ENCODE results near the gene SART1. TPM values are rescaled to one million over a fixed set of nuclear protein-coding genes. Genes with fewer than 3 reads are reported as not detected.
A peak's percentile ranks its signal among the peaks of the same experiment; 100 is the strongest.

The SART1 gene, protein sequence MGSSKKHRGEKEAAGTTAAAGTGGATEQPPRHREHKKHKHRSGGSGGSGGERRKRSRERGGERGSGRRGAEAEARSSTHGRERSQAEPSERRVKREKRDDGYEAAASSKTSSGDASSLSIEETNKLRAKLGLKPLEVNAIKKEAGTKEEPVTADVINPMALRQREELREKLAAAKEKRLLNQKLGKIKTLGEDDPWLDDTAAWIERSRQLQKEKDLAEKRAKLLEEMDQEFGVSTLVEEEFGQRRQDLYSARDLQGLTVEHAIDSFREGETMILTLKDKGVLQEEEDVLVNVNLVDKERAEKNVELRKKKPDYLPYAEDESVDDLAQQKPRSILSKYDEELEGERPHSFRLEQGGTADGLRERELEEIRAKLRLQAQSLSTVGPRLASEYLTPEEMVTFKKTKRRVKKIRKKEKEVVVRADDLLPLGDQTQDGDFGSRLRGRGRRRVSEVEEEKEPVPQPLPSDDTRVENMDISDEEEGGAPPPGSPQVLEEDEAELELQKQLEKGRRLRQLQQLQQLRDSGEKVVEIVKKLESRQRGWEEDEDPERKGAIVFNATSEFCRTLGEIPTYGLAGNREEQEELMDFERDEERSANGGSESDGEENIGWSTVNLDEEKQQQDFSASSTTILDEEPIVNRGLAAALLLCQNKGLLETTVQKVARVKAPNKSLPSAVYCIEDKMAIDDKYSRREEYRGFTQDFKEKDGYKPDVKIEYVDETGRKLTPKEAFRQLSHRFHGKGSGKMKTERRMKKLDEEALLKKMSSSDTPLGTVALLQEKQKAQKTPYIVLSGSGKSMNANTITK
- total RNA-seq, result 24.5 TPM
- long read RNA-seq, transcript SART1-201 (20 exons, 3,293 nt), result major isoform, 146 of 161 reads
- long read RNA-seq, partial matches to known transcripts, result 9 of 161 reads
- long read RNA-seq, other reads (novel, unspliced or antisense), result 6 of 161 reads

- ATAC-seq (ENCODE audit: poor library complexity) (peak; percentile 99), DNase-seq (peak; percentile 99)
- intact Hi-C loops (cut with DNase I), result no loop called here
Observed at GRCh38 chr11:65961267-65962140, at the start of gene SART1. Gene SART1 (plus strand): TSS chr11:65961734. CDS start chr11:65961781, 47 bp downstream.

DNA sequence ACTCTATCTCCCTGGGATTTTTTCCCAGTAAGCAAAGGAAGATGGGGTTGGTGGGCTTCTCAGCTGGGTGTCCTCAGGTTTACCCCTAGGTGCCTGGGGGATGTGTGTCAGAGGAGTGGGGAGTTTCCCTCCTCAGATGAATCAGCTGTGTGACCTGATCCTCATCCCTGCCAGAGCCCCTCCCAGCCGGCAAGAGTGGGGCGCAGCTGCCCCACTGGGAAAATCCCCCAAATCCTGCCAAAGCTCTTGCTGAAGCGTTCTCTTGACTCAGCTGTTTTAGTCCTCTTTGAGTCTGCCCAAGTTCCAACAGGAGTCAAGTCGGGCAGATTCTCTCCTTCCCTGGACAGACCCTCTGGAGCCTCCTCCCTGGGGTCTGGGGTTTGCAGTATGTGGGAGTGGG lies 48.7 kb upstream of the SART1 start:
- intact Hi-C loops (cut with DNase I), result no loop called here
- ATAC-seq (ENCODE audit: poor library complexity) (no peak), DNase-seq (no peak)

DNA sequence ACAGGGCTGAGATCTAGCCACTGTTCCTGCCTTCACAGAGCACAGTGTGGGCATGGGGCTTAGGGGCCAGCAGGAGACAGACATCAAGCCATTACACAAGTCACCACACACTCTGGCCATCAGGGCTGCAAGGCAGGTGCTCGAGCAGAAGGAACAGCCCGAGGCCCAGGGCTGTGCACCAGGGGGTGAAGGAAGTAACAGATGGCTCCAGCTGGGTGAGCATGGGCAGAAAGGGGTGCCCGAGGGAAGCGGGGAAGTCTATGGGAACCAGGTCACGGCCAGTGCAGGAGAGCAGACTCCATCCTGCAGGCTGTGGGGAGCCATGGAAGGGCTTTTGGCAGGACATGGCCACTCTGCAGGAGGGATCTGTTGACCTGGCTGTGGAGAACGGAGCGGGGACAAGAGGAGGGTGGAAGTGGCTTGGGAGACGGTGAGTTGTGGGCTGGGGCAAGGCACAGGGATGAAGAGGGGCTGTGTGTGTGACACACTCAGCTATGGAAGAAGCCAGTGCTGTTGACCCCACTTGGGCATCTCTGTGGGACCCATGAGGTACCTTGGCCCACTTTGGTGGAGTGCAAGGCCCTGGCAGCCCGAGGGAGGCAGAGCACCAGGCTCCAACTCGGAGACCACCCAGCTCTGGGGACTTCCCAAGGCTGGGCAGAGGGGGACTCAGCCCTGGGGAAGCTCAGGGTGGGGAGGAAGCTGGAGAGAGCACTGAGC lies 46.3 kb upstream of the SART1 start:
- intact Hi-C loops (cut with DNase I), result no loop called here
- ATAC-seq (ENCODE audit: poor library complexity), result no peak

GRCh38 chr11:65915821-65916251 lies 45.7 kb upstream of the SART1 start:
- peak; percentile 18 for ATAC-seq (ENCODE audit: poor library complexity)
- intact Hi-C loops (cut with DNase I), result no loop called here
- DNase-seq, result peak; percentile 80

More for the DNA sequence above, 46.3 kb upstream of the SART1 start:
- DNase-seq, result no peak

- intact Hi-C loops (cut with DNase I), result no loop called here
- DNase-seq (no peak), ATAC-seq (ENCODE audit: poor library complexity) (no peak)
Observed at GRCh38 chr11:65916391-65916790, 45.1 kb upstream of the SART1 start.

DNA sequence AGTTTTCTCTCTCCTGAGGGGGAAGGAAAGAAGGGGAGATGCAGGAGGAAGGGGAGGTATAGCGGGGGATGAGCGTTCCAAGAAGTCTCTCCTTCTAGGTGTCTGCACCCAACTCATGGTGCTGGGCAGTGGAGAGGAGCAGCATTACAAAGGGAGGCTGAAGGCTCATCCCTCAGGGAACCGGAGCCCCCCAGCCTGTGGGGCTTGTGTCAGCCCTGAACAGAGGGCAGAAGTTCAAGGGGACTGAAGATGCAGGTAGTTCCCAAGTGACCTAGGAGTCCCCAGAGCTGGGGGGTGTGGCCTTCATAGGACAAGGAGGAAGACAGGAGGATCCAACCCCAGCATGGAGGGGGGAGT lies 44.5 kb upstream of the SART1 start:
- DNase-seq (no peak), ATAC-seq (ENCODE audit: poor library complexity) (no peak)
- intact Hi-C loops (cut with DNase I), result no loop called here

GRCh38 chr11:65917434-65918210 lies 43.9 kb upstream of the SART1 start:
- DNase-seq, result no peak
- intact Hi-C loops (cut with DNase I), result no loop called here
- no peak for ATAC-seq (ENCODE audit: poor library complexity)

DNA sequence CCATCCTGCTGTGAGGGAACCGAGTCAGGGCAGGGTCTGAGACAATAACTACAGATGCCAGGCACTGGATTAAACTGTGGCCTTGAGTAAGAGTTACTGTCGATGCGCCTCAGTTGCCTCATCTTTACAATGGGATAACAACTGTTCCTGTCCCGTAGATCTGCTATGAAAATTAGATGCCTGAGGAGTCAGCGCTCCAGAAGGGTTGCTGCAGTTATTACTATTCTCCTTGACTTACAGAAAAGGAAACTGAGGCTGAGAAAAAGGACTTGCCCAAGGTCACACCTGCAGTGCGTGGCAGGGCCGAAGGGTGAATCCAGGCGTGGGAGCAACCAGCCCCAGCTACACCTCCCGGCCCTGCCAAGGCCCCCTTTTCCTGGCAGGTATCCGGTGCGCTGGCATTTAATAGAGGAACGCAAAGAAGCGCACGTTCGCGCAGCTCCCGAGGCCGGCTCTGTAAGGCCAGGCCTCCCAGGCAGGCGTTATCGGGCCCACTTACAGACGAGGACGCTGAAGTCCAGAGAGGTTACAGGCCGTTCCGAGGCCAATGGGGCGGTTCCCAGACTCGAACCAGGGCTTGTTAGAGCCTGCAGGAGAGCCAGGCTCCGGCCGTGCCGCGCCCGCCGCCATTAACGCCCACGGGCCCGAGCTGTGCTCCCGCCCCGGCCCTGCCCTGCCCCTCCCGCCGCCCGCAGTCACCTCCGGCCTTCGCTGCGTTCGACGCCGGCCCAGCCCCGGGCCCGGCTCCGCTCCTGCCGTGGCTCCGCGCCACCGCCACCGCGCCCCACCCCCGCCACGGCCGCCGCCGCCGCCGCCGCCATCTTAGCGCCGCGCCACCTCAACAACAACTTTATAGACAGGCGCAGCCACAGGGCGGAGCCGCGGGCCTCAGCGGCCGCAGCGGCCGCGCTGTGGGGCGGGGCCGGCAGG lies 43.1 kb upstream of the SART1 start, which contains the start of gene C11orf68:
Gene C11orf68, minus strand, starts transcription at position 852 of the 930 bp plus-strand sequence. Its CDS starts 31 bp downstream, at position 821.
- no peak for ATAC-seq (ENCODE audit: poor library complexity)
- intact Hi-C loops (cut with DNase I), result no loop called here
- no peak for DNase-seq

DNA sequence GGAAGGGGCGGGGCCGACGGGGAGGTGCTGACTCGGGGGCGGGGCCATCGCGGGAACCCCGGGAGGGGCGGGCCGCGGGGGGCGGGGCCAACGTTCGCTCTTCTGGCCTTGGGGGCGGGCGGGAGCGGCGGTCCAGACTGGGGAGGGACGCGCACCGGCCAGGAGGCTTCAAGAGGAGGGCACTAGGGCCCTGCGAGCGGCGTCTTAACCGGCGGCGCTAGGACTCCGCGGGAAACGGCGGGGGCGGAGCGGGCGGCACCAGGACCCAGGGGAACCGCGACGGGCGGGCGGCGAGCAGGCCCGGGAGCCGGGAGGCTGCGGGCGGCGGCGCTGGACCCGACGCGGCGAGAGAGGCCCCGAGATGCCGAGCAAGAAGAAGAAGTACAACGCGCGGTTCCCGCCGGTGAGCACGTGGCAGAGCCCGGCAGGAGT lies 42.4 kb upstream of the SART1 start, which contains the start of gene DRAP1:
Gene DRAP1, plus strand, starts transcription at position 286 of the 432 bp plus-strand sequence. Its CDS starts 76 bp downstream, at position 362.
- DNase-seq (peak; percentile 99), ATAC-seq (ENCODE audit: poor library complexity) (peak; percentile 95)
- intact Hi-C loops (cut with DNase I), result no loop called here

DNA sequence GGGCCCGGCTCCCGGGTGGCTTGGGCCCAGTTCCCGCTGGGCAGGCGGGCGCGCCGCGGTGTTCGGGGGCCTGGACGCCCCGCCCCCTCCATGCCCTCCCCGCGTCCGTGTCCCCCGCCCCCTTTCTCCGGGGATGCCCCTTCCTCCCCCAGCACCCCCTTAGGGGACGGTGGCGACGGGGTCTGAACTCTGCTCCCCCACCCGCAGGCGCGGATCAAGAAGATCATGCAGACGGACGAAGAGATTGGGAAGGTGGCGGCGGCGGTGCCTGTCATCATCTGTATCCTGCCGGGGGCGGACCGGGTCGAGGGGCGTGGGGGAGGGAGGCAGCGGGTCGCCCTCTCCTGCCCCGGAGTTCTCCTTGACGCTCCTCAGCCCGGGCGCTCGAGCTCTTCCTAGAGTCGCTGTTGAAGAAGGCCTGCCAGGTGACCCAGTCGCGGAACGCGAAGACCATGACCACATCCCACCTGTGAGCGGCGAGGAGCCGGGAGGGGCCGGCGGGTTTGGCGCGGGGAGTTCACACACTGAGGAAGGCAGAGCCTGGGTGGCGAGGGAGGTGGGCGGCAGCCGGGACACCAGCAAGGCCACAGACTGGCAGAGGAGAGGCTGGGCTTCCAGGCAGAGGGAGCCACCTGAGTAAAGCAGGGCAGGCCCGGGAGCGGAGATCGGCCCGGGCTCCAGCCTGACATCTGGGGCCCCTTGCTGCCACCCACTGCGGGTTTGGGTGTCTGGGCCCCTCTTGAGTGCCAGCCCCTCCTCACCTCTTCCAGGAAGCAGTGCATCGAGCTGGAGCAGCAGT lies 41.8 kb upstream of the SART1 start:
- ATAC-seq (ENCODE audit: poor library complexity), result peak; percentile 52
- peak; percentile 74 for DNase-seq
- intact Hi-C loops (cut with DNase I), result no loop called here

DNA sequence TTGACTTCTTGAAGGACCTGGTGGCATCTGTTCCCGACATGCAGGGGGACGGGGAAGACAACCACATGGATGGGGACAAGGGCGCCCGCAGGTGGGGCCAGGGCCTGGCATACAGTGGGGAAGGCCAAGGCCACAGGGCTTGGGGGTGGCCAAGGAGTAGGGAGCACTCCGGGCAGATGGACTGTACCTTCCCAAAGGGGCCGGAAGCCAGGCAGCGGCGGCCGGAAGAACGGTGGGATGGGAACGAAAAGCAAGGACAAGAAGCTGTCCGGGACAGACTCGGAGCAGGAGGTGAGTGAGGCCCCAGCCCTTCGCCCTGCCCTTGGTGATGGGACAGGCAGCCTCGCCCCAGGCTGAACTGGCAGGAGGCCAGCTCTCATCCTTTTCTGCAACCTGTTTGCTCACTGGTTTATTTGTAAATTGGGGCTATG lies 41.1 kb upstream of the SART1 start:
- ATAC-seq (ENCODE audit: poor library complexity), result no peak
- intact Hi-C loops (cut with DNase I), result no loop called here
- no peak for DNase-seq

DNA sequence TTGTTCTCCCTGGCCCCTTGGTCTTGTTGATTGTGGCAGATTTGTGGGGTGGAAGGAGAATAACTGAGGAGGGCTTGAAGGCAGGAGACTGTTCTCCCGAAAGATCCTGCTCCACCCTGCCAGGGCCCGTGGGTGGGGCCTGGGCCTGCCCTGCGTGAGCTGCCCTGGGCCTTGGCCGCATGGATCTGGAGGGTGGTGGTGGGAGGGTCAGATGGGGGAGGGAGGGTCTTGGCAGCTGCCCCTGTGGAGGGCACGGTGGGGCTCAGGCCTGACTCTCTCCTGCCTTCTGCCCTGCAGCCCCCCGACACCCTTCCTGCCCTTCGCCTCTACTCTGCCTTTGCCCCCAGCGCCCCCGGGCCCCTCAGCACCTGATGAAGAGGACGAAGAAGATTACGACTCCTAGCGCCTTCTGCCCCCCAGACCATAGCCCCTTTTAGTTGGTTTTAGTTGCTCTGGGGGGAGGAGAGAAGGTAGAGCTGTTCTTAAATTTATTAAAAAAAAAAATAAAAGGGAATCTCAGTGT lies 40.4 kb upstream of the SART1 start:
- no peak for ATAC-seq (ENCODE audit: poor library complexity)
- intact Hi-C loops (cut with DNase I), result no loop called here
- DNase-seq, result no peak

DNA sequence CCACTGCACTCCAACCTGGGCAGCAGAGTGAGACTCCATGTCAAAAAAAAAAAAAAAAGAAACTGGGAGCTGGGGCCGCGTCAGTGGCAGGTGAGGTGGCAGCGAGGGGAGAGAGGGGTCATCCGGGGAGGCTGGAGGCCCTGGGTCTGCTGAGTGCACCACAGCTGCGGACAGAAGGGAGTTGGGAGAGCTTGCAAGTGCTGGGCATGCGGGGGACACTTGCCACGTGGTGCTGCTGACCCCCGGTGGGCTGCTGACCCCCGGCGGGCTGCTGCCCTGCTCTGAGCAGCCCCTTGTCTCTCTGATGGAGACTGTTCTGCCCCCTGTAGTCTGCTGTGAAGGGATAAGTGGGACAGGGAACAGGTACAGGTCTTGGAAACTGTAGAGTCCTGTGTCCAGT lies 39.7 kb upstream of the SART1 start:
- DNase-seq, result no peak
- no peak for ATAC-seq (ENCODE audit: poor library complexity)
- intact Hi-C loops (cut with DNase I), result no loop called here

DNA sequence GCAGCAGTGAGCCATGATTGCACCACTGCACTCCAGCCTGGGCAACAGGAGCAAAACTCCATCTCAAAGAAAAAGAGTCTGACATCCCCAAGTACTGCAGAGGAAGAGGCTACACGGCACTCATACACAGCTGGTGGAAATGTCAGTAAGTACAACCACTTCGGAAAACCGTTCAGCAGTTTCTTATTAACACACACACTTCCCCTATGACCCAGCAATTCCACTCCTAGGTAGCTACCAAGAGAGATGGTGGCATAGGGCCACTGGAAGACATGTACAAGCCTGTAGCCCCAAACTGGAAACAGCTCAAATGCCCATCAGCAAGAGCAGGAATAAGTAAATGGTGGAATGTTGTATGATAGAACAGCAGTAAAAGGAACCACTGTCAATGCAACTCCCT lies 39.0 kb upstream of the SART1 start:
- DNase-seq, result no peak
- ATAC-seq (ENCODE audit: poor library complexity), result no peak
- intact Hi-C loops (cut with DNase I), result no loop called here

DNA sequence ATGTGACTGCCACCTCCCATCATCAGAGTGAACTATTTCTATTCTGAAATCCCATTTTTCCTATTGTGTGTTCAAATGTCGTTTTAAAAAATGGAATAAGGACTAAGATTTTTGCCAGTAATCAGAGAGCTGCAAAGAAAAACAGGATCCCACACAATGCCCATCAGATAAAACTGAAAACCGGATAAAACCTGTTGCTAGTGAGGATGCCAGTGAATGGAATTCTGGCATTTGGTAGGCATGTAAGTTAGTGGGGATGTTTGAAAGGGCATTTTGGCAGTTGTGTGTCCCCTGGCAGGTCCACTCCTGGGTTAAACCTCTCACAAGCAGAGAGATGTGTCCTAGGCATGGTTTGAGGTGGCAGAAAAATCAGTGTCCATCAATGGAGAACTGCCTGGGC lies 36.1 kb upstream of the SART1 start:
- DNase-seq (no peak), ATAC-seq (ENCODE audit: poor library complexity) (no peak)
- intact Hi-C loops (cut with DNase I), result no loop called here
